ENCODE data around the gene CCL27. TPM values are rescaled to one million over a fixed set of nuclear protein-coding genes. Genes with fewer than 3 reads are reported as not detected.

CCL27 gene
- total and polyA plus RNA-seq, 2 of the 8 experiments (the other 6 are each of a cell fraction or from before 2014, with no cell fraction given), result 0.42 TPM; not detected in 1

DNA sequence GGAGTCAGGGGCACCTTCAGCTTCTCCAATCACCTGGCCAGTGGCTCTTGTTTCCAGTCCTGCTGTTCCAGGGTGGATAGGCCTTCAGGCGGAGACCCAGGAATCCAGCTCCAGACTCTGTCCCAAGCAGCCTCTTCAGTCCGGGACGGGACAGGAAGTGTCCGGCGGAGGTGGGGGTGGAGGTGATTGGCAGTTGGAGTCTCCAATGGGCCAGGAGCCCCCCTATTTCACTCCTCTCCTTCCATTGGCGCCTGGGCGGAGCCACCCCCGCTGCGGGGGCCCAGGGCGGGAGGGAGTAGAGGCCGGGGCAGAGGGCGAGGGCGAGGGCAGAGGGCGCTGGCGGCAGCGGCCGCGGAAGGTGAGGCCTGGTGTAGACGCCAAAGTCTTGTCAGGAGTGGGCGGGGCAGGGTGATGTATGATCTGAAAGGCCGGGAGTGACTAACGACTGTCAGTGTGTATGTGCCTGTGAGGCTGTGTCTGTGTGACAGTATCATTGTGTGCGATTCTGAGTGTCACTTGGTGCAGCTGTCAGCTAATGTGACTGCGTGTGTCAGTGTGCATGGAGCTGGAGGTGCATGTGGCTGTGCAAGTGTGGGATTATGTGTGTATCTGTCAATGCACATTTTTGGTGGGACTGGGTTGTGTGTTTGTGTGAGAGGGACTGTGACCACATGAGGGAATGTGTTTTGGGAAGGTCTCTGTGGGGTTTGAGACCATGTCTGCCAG, 10.4 kb downstream of the CCL27 start, which contains the start of gene IL11RA (continued):
- TF ChIP-seq EGR1 (IDR thresholded peaks at IDR 0.05; ENCODE audit: borderline replicate concordance, low read depth, low read length), result peak; percentile 46; the same call in 1 of the 2 replicates
- TF ChIP-seq SIX5 (IDR thresholded peaks at IDR 0.05; ENCODE audit: low read depth, low read length), result no peak
- peak; percentile 50 for TF ChIP-seq E2F6 (IDR thresholded peaks at IDR 0.05)
- TF ChIP-seq GABPA (IDR thresholded peaks at IDR 0.05; ENCODE audit: borderline replicate concordance, insufficient read depth, low read length), result peak; percentile 75; the same call in 1 of the 2 replicates
- no peak for TF ChIP-seq HDAC2 (IDR thresholded peaks at IDR 0.05; ENCODE audit: borderline replicate concordance in 1 of 2, low read depth in 2 of 2, low read length in 2 of 2)
- TF ChIP-seq CHD1 (IDR thresholded peaks at IDR 0.05; ENCODE audit: low read depth, low read length), result no peak
- peak; percentile 86 for TF ChIP-seq SP1 (IDR thresholded peaks at IDR 0.05; ENCODE audit: low read depth, low read length)
- TF ChIP-seq YY1 (IDR thresholded peaks at IDR 0.05; ENCODE audit: low read depth, low read length), result no peak
- TF ChIP-seq, protein P1, sequence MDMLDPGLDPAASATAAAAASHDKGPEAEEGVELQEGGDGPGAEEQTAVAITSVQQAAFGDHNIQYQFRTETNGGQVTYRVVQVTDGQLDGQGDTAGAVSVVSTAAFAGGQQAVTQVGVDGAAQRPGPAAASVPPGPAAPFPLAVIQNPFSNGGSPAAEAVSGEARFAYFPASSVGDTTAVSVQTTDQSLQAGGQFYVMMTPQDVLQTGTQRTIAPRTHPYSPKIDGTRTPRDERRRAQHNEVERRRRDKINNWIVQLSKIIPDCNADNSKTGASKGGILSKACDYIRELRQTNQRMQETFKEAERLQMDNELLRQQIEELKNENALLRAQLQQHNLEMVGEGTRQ (IDR thresholded peaks at IDR 0.05; ENCODE audit: low read length), result no peak
- TF ChIP-seq CBX5 (IDR thresholded peaks at IDR 0.05; ENCODE audit: low read depth, low read length), result no peak
- TF ChIP-seq NRF1 (IDR thresholded peaks at IDR 0.05; ENCODE audit: low read depth, low read length), result no peak
- TF ChIP-seq TAF7 (optimal IDR thresholded peaks at IDR 0.05; ENCODE audit: borderline replicate concordance, low read depth, low read length), result no peak
- no peak for TF ChIP-seq BRCA1 (IDR thresholded peaks at IDR 0.05; ENCODE audit: low read depth, low read length)
- TF ChIP-seq MAFK (IDR thresholded peaks at IDR 0.05; ENCODE audit: low read depth, low read length), result no peak
- TF ChIP-seq RBBP5 (IDR thresholded peaks at IDR 0.05; ENCODE audit: borderline replicate concordance, low read depth, low read length), result no peak
- no peak for TF ChIP-seq JUN (IDR thresholded peaks at IDR 0.05; ENCODE audit: low read depth, low read length)
- no peak for TF ChIP-seq TBP (IDR thresholded peaks at IDR 0.05; ENCODE audit: low read depth, low read length)
- TF ChIP-seq BCL11A (IDR thresholded peaks at IDR 0.05; ENCODE audit: low read depth in 2 of 2, low read length in 2 of 2), result no peak
- no peak for TF ChIP-seq SP4 (IDR thresholded peaks at IDR 0.05; ENCODE audit: low read length)
- no peak for TF ChIP-seq RNF2 (IDR thresholded peaks at IDR 0.05; ENCODE audit: borderline replicate concordance, low read depth, low read length, missing control alignments, poor library complexity, severe bottlenecking)

Measured in H1 (cell line).